ENCODE measurements around the gene THOC7.

GRCh38 chr3:63911873-63912767 is 48.5 kb upstream of the THOC7 start, which contains the start of gene SCAANT1:
- TF ChIP-seq ZNF274 (IDR thresholded peaks at IDR 0.05; ENCODE audit: low read depth, low read length) = no peak
- no peak for TF ChIP-seq YY1 (IDR thresholded peaks at IDR 0.05; ENCODE audit: insufficient read depth, insufficient read length)

Measured in NT2/D1 (cell line).